ENCODE measurements around the gene ZNF341.

The ZNF341 gene

DNA sequence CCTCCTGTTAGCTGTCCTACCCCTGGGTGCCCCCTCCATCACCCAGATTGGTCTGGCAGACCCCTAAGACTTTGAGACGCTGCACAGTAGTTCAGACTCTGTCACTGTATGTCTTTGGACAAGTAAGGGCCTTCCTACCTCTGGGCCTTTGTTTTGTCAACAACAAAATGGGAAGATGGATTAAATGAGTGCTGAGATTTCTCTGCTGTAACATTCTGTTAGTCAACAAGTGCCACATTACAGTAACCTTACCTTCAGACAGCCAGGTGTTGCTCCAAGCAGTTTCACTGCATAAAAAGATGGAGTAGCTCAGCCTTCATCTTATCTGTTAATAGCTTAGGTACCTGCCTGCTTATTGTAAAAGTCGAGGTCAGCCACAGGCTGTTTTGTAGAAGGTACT lies 95.3 kb downstream of the ZNF341 start:
- DNase-seq = no peak

DNA sequence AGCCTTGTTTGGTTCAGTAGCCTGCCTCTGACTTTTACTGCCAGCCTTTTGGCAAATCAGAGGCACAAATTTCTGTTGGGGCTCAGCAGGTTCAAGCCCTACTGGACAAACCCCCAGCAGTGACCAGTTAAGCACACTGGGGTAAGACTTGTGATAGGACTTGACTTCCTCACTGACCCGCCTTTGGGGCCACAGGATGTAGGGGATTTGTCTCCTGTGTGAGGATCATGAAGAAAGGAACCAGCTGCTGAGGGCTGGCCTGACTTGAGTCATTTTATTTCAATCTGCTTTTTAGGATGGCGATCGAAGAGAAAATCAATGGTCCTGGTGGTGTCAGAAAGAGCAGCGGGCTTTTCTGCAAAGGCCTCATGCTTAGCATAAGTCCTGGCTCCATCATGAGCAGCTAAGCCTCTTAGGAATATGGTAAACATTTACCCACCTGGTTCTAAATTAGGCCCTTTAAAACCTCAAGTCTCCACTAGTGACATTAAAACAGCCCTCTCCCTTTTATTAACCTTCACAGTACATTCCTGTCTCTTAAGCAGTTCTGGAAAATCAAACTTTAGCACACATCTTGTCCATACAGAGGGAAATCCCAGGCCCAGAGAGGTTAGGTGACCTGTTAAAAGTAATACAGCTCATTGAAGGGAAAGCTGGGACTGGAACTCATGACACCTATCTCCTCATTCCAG lies 96.0 kb downstream of the ZNF341 start:
- no peak for DNase-seq

DNA sequence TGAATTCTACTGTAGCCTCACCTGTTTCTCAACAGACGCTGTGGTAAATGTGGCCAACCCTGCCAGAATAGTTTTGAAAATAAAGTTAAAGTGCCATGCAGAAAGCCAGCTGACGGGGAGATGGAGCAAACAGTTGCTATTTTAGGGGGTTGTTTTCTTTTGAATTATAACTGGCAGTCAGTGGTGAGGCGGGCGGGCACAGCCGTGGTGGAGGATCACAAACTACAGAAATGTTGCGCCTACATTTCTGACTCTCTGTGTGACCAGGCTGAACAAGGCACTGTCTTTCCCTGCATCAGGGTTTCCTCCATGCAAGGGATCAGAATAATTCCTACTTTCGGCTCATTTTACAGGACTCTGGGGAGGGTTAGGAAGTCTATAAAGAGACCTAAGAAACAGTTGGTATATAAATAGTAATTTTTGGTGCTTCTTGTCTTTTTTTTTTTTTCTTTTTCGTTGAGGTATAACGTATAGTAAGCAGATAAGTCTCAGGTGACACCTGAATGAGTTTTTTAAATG lies 96.6 kb downstream of the ZNF341 start:
- no peak for DNase-seq

DNA sequence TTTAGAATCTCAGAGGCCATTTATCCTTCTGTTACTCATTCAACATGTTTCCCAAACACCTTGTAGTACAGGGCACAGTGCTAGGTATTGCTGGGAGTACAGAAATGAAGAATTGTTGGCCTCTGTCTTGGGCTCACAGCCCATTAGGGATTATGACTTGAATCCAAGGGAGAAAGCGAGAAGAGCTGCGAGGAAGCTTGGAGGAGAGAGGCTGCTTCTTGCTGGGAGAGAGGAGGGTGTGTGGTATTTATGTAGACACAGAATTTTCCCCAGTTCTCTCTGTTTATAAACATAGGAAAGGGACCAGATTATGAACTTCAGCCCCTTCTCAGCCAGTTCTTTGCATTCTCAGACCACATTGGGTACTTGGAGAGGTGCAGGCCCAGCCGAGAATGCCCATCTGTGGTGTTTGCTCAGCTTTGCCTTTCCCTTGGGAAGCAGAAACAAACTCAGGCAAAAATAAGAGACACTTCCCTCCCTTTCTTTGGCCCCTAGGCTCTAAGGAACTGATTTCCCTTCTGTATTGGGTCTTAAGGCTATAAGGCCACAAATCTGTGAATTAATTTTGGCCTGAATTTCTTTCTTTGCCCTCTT lies 97.3 kb downstream of the ZNF341 start:
- DNase-seq = no peak

DNA sequence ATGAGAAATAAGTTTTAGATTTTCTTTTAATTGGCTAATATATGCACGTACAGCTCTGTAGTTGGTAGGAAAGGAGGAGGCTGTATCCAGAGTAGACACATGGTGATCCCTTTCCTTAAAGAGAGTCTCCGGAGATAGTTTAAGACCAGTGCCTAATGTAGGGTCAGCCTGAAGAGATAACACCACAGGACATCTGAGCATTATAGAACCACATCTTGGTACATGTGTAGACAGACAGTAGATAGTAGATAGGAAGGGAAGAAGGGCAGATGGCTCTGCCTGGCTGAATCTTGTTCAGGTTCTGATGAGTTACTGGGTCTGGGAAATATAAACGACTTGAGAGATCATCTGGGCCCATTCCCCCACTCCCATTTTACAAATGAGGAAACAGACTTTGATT lies 97.8 kb downstream of the ZNF341 start:
- no peak for DNase-seq

DNA sequence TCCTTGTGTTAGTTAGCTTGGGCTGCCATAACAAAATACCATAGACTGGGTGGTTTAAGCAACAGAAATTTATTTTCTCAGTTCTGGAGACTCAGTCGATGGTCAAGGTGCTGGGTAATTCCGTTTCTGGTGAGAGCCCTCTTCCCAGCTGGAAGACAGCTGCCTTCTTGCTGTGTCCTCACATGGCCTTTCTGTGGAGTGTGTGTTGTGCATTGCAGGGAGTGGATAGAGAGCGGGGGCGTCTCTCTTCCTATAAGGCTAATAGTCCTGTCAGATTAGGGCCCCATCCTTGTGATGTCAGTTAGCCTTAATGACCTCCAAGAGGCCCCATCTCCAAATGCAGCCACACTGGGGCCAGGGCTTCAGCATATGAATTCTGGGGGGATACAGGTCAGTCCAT lies 98.6 kb downstream of the ZNF341 start:
- no peak for DNase-seq

DNA sequence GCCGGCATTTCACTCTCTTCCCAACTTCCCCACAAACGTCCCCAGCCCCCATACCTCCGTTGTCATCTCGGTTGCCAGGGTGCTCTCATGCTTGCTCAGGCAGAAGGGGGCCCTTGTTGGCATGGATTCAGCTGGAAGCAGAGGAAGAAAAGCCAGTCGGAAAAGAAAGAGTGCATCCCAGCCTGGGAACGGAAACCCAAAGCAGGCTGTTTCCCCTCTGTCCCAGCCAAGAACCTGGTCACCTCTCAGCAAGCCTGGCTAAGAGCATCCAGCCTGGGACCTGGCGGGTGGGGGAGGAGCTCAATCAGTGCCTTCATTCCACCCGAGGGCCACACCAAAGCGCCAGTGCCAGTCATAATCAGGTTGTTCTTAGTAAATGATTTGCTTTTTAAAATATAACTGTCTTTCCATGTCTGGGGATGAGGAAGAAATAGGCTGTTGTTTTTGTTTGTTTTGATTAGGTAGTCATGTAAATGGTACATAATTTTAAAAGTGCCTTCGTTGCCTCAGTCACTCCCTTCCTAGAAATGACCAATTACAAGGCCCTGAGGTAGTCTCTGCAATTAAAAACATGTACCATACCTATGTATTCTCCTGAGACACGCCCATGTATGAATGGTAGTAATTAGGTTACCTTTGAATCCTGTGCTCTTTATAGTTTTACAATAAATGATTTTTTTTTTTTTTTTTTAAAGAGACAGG lies 100.5 kb downstream of the ZNF341 start:
- DNase-seq = no peak

DNA sequence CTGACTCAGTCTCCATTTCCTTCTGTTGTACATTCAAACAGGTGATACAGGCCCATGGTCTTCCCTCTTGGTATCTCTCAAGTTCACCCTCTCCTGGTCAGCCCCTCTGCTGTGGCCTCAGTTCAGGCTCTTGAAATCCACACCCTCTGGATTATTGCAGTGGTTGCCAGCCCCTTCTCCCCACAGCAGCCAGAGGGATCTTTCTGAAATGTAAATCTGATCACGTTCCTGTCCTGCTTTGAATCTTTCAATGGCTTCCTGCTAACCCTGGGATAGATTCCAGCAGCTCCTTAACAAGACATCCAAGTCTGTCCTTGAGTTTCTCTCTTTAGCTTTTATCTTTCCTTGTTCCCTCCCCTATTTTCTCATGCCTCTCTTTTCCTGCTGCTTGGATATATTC lies 101.5 kb downstream of the ZNF341 start:
- DNase-seq = no peak

DNA sequence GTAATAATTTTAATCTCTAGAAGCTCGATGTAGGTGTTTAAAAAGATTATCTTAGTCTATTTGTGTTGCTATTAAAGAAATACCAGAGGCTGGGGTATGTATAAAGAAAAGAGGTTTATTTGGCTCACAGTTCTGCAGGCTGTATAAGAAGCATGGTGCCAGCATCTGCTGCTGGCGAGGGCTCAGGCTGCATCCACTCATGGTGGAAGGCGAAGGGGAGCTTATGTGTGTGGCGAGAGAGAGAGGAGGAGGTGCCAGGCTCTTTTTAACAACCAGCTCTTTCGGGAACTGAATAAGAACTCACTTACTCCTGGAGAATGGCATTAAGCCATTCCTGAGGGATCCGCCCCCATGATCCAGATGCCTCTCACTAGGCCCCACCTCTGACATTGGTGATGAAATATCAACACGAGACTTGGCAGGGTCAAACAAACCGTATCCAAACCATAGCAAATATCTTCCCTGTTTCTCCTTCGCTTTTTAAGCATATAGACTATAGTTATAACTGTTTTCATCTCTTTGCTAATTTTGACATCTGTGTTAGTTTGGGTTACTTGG lies 103.9 kb downstream of the ZNF341 start:
- DNase-seq = no peak

DNA sequence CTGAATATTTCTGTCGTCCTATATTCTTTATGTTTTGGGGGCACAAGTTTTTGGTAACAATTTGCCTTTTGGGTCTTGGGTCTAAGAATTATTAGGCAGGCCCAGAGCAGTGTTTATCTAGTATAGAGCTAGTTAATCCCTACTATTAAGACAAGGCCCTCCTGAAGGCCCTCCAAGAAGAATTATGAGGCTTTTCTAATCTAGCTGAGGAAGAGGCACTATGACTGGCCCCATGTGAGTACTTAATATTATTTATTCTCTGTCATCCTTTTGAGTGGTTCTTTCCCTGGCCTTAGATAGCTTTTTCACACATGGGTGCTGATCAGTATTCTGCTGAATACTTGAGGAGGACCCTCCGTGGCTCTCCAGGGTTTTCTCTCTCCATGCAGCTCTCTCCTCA lies 104.5 kb downstream of the ZNF341 start:
- no peak for DNase-seq

DNA sequence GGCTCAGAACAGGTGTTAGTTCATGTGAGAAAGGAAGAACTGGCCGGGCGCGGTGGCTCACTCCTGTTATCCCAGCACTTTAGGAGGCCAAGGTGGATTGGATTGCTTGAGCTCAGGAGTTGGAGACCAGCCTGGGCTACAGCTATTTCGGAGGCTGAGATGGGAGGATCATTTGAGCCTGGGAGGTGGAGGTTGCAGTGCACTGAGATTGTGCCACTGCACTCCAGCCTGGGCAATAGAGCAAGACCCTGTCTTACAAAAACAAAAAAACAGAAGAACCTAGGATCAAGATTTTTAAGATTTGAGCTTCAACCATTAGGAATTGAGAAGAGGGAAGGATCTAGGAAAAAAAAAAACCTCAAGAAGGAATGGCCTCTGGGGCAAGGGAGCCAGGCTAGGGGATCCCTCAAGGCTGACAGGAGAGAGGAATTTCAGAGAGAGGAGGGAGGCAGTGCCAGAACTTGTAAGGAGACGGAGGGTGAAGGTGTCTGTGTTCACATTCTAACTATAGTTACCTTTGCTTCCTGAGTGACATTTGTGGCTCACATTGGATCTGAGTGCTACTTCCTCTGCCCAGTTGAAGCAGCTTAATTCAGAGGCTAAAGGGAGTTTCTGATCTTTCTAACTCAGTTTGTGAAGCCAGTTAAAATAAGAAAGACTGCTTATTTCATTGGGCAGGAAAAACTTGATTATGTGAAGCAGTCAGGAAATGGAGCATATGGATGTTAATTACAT lies 105.5 kb downstream of the ZNF341 start:
- no peak for DNase-seq

DNA sequence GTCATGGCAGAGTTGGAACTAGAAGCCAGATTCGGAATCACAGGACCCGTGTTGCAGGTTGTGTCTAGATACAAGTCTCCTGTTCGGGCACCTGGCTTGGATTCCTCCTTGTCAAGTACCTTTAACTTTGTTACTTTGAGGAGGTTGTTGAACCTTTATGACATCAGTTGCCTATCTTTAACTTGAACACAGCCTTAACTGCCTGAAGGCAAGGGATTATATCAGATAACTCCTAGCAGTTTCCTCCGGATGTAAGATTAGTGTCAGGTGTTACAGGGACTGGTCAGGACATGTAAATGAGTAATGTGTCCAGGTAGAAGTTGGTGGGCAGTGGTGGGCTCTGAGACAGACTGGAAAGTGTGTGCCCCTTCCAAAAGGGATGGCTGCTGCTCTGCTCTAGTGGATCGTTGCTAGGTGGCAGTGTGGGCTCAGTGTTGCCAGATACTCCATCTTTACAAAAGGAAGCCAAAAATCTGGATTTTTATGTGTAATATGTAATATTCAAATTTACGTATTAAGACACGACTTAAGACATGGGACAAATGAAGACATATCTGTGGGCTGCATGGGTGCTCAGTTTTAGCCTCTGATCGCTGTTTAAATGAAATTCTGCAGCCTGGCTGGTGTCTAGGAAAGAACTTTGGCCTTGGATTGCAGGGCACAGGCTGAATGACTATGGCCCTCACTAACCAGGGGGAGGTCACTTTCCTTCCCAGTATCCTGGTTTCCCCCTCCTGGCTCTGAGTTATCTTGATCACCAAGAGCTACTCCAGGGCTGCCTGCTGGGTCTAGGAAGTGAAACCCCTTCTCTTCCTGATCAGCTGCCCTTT lies 106.5 kb downstream of the ZNF341 start:
- no peak for DNase-seq

DNA sequence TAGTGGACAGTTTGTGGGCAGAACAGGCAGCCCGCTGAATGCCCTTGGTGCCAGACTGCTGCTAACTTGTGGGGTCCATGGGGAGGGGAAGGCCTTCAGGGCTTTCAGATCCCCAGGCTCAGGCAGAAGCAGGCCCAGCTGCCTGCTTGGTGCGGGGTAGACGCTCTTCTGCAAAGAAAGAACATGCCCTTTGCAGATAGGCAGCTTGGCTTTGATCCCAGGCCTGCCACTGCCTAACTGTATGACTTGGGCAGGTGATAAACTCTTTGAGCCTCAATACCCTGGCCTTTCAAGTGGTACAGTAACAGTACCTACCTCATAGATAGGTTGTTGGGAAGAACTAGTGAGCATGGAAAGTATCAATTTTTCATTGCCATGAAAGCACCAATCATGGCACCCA lies 107.8 kb downstream of the ZNF341 start:
- DNase-seq = no peak

DNA sequence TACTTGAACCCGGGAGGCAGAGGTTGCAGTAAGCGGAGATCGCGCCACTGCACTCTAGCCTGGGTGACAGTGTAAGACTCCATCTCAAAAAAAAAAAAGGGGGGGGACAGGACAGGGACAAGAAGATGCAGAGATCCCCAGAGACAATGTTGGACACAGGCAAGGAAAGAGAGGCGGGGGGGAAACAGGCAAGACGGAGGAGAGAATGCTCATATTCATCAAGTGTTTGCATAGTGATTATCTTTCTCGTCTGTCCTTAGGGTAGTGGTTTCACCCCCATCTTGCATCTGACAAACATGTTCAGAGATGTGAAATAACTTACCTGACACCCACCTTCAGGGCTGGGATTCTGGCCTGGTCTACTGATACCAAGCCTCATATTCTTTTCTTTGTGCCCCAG lies 108.4 kb downstream of the ZNF341 start:
- DNase-seq = no peak

DNA sequence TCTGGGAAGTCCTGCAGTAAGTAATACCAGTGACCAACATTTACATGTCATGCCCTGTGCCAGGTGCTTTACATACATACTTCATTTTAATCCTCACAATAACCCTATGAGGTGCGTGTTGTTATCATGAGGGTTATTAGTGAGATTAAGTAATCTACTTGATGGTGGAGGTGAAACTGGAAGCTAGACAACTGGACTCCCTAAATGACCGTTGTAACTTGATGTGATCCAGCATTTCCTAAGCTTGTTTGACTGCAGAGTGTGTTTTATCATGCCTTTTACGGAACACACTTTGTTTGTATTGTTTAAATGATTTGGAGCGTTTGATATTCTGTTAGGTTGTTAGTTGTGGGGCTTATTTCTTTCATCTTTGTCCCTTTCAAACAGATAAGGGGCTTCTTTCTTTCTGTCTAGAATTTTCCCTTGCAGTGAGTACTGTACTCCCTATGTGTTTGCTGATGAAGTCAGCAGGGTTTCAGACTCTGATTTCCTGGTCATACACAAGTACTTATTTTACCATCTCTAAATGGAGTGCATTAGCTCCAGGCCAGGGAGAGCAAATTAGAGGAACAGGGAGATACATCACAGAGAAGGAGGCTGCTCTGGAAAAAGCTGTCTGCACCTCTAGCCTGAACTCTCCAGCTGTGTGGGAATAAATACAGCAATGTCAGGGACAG lies 109.1 kb downstream of the ZNF341 start:
- no peak for DNase-seq

DNA sequence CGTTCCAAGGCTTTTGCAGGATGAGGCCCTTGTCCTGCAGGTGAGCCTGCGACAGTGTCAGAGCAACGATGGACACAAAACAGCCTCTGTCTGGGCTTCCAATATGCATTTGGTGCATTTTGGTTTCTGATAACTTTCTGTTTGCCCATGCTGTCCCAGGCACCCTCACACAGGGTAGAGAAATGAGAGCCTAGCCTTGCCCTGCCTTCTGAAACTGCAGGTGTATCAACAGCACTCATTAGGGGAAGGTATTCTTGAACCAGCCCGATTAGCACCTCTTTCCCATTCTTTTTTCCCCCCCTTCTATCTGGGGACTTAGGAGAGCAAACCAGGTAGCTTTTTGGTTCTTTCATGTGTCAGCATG lies 109.6 kb downstream of the ZNF341 start:
- no peak for DNase-seq

All from stimulated activated naive CD4-positive, alpha-beta T cell (primary cell).